Amygdala (tissue), 56 donors: Measurements from ENCODE around the gene CAMK2G.
"Not testable (repeated sequence)": the region's sequence is repeated elsewhere in the genome, so short reads cannot be mapped to it uniquely, and the experiment has no call there.

ENCODE experiments used
- DNase-seq, 56 donors: peaks; one replicate each; lab custom pipeline; 2025; lab: John Stamatoyannopoulos, UW

CAMK2G gene

DNA sequence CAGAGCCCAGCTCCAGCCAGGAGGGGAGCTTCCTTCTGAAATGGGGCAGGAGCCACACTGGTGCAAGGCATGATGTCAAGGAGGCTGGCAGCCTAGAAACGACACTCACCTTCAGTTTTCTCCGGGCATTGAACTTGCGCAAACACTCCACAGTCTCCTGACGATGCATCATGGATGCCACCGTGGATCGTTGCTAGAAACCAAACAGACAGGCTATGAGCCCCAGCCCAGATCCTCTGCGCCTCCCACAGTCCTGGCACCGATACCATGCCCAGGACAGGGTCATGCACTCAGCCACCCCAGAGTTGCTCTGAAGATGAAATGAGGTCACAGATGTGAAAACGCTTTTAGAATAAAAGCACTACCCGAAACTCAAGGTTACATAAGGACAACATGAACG, 32.0 kb downstream of the CAMK2G start:
- no peak for DNase-seq

DNA sequence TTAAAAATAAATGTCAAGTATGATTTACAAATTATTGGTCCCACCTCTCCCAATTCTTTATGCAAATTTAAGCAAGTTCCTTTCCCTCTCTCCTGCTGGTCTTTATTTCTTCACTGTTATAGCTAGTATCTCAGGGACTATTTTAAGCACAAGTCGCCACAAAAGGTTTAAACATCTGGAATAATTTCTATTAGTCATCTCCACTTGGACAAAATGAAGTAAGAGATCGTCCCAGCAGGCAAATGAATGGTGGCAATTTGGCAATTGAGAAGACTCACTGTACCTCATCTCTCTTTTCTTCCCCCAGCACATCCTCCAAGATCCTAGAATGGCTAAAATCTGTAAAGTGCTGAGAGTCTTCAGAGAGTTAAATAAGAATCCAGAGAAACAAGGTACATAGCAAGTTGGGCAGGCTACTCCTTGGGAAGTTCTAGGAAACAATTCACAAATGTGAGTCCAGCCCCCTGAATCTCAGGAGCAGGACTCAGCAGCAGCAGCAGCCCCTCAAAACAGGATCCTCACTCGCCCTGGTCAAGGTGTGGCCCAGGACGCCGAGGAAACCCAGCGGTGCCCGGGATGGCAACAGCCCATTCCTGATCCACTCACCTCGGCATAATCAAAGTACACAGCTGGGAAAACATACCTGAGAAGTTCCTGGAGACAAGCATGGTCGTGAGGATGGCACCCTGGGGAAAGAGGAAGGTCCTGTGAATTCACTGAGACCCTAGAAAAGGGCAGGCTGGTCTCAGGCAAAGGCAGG, 32.6 kb downstream of the CAMK2G start:
- no peak for DNase-seq

DNA sequence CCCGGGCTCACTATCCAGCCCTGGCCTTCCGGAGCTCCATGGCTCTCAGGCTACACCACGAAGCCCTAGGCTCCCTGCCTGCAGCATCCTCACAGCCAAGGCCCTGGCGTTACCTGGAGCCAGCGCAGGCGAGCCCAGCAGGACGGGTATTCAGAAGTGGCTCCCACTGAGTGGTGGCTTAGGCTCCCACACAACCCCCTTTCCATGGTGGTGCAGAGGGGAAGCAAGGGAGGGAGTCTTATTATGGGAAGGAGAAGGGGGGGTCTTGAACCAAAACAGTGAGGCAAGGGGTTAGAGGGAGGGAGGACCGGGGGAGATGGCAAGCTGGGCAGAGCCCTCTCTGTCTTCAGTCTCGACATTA, 33.3 kb downstream of the CAMK2G start:
- no peak for DNase-seq

DNA sequence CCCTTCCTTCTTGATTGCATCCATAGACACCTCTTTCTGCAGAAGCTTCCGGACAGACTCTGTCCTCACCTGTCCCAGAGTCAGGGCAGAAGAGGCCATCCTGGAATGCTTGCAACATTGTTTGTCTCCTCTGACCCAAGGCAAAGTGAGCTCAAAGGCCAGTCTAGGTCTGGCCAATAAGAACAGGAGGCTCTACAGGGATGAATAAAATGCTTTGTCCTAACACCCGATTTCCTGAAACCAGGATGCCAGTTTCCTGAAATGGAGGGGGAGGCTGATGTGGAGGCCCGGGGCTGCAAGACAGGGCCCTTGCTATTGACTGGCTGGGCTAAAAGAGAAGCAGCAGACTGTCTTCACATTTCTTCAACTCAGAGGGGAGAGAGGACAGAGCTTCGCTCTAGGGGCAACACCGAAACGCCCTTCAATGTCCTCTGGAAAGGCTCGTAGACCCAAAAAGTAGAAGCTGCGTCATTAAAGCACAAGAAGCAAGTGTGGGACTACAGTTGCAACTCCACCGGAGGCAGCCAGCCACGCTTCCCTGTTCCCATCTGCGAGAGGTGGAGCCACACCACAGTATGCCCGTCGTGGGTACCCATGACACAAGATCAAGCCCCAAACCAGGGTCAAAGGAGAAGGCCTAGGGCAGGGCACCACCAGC, 33.8 kb downstream of the CAMK2G start:
- DNase-seq = no peak

DNA sequence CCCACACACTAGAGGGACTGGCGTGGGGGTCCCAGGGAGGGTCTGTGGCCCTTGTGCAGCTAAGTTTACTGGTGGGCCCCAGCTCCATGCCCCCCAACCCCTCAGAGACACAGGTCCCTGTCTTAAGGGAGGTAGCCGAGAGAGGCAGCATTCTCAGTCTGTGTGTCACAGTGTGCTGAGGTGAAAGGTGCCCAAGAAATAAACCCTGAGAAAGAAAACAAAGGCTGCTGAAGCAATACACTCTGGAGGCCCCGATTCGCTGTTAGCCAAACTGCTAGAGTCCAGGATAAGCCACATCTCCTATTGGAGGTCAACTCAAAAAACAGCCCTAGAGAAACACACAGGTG, 34.3 kb downstream of the CAMK2G start:
- no peak for DNase-seq

DNA sequence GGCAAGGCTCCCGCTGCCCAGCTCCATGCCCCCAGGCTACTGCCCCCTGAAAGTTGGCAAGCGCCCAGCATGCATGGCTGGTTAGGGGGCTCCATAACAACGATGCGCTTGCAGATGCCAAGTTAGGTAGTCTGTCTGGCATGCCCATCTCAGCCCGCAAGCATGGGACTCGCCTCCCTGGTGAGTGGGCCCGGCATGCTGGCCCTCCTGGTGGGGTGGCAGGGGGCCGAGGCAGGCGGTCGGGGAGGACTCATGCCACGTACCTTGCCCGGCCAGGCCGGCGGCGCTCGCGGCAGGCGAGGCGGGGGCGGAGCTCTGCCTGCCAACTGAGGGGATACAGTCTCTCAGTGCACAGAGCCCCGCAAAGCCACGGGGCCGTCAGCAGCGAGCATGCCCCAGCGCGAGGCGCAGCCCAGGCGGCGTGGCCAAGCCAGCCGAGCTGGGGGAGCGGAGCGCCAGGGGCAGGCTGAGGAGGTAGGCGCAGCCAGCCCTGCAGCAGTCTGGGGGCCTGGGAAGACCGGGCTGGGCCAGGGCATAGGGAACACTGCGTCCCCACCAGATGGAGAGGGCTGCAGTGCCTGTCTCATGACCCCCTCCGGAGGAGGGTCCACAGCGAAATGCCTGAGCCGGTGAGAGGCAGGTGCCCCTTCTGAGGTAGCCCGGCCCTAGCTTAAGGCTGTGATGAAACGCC, 34.9 kb downstream of the CAMK2G start:
- no peak for DNase-seq

DNA sequence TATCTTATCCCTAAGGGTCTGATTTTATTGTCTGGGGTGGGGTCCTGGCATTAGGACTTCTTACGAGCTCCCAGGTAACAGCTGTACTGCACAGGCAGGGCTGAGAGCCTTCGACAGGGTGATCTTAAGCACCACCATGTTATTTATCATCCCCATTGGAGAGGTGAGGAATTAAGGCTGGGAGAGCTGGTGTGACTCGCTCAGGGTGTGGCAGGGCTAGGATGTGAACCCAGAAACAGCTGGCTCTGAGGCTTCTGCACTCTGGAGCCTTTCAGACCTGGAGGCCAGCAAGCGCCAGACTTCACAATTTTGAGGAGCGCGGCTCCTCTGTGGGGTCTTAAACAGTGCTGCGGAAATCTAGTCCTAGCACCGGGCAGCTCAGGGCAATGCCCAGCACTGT, 35.5 kb downstream of the CAMK2G start:
- DNase-seq = no peak

DNA sequence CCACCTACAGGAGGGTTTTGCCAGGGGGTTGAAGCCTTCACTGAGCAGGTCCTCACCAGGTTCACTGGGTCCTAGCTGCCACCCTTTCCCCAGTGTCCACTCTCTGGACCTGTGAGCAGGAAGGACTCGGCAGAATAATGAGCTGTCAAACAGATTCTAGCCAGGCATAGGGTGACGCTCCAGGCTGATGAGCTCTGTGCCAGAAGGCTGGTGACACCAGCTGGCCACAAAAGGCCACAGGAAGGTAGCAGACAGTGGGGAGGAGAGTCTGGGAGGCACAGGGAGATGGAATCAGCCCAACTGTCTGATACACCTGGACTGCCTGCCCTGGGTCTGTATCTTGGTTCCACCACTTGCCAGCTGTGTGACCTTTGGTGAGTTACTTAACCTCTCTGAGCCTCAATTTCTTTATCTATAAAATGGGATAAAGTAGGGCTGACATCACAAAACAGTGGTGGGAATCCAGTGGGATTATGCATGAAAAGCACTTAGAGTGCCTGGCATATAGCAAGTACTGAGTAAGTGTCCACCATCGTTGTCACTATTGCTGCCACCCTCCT, 36.3 kb downstream of the CAMK2G start:
- no peak for DNase-seq

DNA sequence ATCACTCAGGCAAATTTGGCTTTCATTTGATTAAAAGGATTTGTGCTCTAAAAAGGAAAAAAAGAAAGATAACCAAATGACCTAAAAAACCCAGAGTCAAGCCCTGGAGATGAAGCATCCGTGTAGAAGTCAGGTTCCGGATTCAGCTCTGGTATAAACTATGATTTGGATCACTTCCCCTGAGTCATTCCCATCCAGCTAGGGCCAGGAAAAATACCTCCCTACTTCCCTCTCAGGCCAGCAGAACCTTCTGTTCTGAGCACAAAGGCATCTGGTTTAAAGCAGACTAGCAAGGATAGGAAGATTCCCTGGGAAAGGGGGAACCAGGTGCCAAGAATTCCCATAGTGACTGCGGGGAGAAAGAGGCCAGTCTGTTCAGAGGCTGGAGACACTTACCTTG, 37.3 kb downstream of the CAMK2G start:
- DNase-seq = no peak

DNA sequence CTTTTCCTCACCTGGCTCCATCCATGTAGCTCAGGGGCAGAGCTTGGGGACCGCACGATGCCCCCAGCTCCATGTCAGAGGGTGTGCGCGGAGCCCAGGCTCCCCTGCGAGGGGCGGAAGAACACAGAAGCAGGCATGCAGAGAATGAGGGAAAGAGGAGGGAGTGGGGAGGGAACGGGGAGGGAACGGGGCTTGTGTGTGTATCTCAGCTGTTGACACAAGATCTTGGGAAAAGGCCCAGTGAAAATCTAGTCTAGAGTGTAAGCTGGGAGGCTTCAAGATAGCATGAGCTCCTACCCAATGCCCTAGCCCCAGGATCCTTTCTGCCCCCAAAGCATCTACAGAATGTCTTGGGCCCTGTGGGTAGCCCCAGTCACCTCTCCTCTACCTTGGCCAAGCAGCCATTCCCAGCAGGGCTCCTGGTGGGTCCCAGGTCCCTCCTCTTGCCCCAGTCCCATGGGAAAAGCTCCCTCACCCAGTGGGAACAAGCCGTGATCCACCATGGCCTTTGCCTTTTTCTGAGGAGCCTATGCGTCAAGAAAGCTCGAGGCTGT, 37.9 kb downstream of the CAMK2G start:
- no peak for DNase-seq

DNA sequence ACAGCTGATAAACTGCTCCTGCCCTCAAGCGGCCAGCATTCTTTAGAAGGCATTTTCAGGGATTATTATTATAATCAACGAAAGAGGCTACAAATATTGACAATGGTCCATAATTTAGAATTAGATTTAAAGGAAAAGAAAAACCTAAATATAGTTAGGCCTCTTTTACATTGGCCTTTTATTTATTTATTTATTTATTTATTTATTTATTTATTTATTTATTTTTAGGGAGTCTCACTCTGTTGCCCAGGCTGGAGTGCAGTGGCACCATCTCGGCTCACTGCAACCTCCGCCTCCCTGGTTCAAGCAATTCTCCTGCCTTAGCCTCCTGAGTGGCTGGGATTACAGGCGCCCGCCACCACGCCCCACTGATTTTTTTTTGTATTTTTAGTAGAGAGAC, 45.3 kb downstream of the CAMK2G start:
- not testable (repeated sequence) for DNase-seq

DNA sequence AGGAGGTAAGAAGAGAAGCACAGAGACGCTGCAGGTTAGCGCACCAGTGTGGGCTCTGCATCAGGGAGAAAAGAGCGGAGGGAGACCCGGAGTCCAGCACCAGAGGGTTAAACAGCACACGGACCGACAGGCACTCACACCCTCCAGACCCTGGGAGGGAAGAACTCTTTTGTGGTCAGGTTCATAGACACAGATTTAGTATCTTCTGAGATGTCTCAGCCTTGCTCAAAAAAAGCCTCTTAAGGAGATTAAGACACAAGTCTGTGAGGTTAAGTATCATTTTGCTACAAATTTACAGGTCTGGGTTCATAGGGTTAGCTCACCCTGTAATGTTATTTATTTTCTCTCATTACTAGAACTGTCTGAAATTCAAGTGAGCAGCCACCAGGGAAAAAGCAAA, 46.2 kb downstream of the CAMK2G start:
- no peak for DNase-seq

DNA sequence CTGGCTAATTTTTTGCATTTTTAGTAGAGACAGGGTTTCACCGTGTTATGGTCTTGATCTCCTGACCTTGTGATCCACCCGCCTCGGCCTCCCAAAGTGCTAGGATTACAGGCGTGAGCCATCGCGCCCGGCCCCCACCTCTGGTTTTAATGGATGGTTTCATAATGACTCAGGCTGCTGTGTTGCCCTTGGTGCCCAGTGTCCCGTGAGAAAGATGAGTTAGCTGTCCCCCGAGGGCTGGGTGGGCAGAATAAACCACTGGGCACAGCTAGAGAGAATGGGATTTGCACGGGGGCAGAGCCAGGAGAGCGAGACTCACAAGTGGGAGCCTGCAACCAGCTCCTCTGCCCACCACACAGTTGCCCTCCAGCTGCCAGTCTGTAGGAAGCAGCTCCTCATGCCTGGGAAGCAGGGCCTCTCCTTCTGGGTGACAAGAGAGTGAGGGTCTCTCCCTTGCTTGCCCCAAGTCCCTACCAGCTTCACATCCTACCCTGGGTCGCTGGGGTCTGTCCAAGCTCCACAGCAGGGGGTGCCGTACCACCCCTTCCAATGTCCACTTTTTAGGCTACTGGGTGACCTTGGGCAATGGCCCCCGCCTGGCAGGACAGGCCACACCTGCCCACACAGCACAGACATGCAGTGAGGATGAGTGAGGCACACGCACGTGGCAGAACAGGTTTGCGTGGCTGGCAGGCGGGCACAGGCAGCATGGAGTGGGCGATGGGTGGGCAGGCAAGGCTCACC, 46.8 kb downstream of the CAMK2G start:
- DNase-seq = no peak

DNA sequence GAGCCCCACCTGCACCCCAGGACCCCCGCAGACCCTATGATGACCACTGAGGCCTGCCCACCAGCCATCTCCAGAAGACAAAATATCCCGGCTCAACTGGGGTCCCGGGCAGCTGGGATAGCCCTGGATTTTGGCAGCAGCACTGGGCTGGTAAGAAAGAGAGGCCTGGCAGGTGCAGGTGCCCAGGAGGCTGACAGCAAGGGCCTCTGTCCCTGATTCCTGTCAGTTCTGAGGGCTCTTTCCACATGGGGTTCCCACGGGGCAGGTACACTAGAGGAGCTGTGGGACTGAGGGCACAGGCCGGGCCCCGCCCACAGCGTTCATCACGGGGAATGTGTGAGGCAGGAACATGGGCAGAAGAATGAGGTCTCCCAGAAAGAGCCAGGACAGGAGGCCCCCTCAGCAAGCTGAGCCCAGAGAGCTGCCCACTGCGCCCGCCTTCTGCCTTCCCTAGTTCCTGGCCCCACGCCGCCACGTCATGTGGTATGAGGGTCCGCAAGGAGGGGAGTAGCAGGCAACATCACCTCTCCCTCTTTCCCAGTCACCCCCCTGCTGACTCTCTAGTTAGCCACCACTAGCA, 50.1 kb downstream of the CAMK2G start:
- DNase-seq = no peak

DNA sequence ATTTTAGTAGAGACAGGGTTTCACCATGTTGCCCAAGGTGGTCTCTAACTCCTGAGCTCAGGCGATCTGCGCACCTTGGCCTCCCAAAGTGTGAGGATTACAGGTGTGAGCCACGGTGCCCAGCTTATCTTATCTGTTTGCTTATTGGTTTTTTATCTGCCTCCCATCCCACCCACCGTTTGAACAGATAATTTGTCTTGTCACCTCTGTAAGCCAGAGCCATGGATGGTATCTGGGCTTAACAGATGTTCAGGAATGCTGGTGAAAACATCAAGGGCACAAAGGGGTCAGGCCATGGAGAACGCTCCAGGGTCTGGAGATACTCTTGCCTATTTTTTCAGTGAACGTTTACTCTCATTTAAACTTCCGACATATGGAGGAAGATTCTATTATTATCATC, 51.0 kb downstream of the CAMK2G start:
- DNase-seq = no peak

DNA sequence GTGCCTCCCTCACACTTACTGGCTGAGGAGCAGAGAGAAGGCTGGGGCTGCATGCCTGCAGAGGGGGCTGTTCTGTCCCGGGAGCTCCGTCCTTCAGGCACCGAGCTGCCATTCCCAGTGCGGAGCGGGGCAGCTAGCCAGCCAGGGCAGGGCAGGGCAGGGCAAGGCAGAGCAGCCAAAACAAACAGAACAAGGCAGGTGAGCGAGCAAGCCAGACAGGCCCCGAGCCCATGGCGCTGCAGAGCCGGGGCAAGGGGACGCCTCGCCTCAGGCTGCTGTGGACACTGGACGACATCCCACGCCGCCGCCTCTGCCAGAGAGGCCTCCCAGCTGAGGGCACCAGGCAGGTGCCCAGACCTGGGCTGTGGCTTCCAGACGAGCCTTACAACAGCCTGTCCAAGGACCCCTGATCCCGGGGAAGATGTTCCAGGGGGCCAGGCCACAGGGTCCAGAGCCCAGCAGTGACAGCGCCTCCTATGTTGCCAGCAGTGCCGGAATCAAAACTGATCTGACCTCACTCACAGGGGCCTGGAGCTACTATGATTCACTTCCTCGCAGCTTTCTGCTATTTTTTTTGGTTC, 54.8 kb downstream of the CAMK2G start:
- peak in 1 of 56 donors; percentile 17 for DNase-seq

DNA sequence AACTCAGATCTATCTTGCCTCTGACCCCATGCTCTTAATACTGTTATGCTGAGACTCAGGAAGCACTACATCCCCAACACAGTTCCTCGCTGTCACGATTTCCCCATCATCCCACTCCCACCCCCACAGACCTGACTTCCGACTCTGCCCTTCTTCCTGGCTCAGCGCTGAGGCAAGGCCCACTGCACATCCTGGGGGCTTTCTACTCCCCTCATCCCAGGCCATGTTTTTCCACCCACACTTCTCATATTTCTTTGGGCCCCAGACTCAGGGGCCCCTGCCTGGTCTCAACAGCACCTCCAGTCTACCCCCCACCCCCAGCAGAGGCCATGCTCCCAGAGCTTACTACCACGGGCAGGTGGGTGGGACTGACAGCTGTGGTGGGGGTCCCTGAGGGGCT, 55.3 kb downstream of the CAMK2G start:
- no peak for DNase-seq

DNA sequence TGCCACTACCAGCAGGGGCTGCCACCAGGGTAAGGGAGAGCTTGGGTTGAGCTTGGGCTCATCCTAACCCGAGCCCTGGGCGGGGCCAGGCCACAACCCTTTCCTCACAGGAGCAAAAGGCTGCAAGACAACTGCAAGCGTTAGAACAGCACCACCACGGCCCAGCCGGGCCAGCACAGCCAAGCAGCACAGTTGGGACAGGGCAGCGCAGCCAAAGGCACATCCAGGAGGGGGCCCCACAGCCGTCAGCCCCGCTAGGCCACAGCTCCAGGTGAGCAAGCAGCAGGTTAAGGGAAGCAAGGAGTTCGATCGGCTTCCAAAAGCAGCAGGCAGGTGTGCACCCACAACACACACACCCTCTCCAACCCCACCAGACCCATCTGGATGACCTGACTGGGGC, 56.0 kb downstream of the CAMK2G start:
- DNase-seq = no peak

DNA sequence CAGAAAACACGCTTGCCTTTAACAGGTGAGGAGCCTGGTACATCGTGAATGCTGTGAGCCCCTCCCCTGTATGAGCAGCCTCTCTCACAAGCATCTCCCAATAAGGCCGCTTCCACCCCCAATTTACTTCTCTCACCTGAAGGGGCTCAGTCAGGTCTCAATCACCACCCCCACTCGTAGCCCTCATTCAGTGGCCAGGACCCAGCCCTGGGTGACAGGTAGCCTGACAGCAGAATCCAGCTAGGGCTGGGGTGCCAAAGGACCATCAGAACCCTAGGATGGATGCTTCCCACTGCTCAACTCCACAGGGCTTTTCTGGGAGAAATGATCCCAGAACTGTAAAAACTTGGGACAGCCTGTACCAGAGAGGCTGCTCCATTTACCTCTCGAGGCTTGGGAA, 56.5 kb downstream of the CAMK2G start:
- DNase-seq = no peak
